ENCODE data around the gene MRPL53. TPM values are rescaled to one million over a fixed set of nuclear protein-coding genes. Genes with fewer than 3 reads are reported as not detected.
"Not testable (repeated sequence)": the region's sequence is repeated elsewhere in the genome, so short reads cannot be mapped to it uniquely, and the experiment has no call there.

MRPL53 gene
- polyA plus RNA-seq, 3 donors: 52.0 to 74.4 (median 62.3) TPM

- DNase-seq: peak; percentile 100
These were observed 14.1 kb downstream of the MRPL53 start, which contains the start of gene WBP1 for GRCh38 chr2:74458132-74458937. Gene WBP1 (plus strand): TSS chr2:74458438. CDS start chr2:74458603, 165 bp downstream.

- DNase-seq: no peak
These were observed 14.8 kb downstream of the MRPL53 start for GRCh38 chr2:74457549-74458131.

- no peak for DNase-seq
These were observed 15.3 kb downstream of the MRPL53 start for GRCh38 chr2:74457129-74457548.

GRCh38 chr2:74454654-74455511 is 17.6 kb downstream of the MRPL53 start, which contains the start of gene INO80B:
Gene INO80B (plus strand): TSS chr2:74455087. CDS start chr2:74455117, 30 bp downstream.
- peak; percentile 98 for DNase-seq

GRCh38 chr2:74450570-74451190 is 21.8 kb downstream of the MRPL53 start:
- no peak for DNase-seq

GRCh38 chr2:74448771-74449170 is 23.7 kb downstream of the MRPL53 start:
- DNase-seq: no peak

- no peak for DNase-seq
These were observed 25.1 kb downstream of the MRPL53 start for GRCh38 chr2:74447230-74447999.

GRCh38 chr2:74444498-74445318 is 27.8 kb downstream of the MRPL53 start:
- DNase-seq: no peak

GRCh38 chr2:74442483-74443297 is 29.8 kb downstream of the MRPL53 start:
- not testable (repeated sequence) for DNase-seq

- DNase-seq: peak; percentile 70
These were observed 30.6 kb downstream of the MRPL53 start, which contains the start of gene RTKN for GRCh38 chr2:74441690-74442482. Gene RTKN (minus strand): TSS chr2:74441937. CDS start chr2:74441816, 121 bp downstream.

- DNase-seq: no peak
These were observed 31.2 kb downstream of the MRPL53 start for GRCh38 chr2:74441170-74441689.

GRCh38 chr2:74440378-74441169 is 31.9 kb downstream of the MRPL53 start:
- DNase-seq: peak; percentile 92

GRCh38 chr2:74439803-74440377 is 32.6 kb downstream of the MRPL53 start:
- DNase-seq: peak; percentile 65

GRCh38 chr2:74439373-74439772 is 33.1 kb downstream of the MRPL53 start:
- no peak for DNase-seq

- DNase-seq: no peak
These were observed 34.2 kb downstream of the MRPL53 start for GRCh38 chr2:74438248-74438647.

- DNase-seq: no peak
These were observed 35.4 kb downstream of the MRPL53 start for GRCh38 chr2:74436848-74437695.

Data from renal pelvis (tissue), 4 donors.